ENCODE results near the gene AIP. TPM values are rescaled to one million over a fixed set of nuclear protein-coding genes. Genes with fewer than 3 reads are reported as not detected.
"Not testable (repeated sequence)": the region's sequence is repeated elsewhere in the genome, so short reads cannot be mapped to it uniquely, and the experiment has no call there.

The AIP gene
- total RNA-seq, 4 donors from 2014 or later, result 88.2 to 117 (median 96.0) TPM

GRCh38 chr11:67483831-67484665 lies 1.2 kb downstream of the AIP start:
- Histone ChIP-seq H3K36me3 (peaks cover 0 to 21% (median 9%) of the 10 kb centered on the region in 3 donors), H3K4me1 (peaks cover 0 to 41% (median 21%) of the 10 kb centered on the region in 4 donors), H3K27ac (peak overlapping the region in 3 of 4 donors; percentile 85 to 93 (median 92)), H3K9me3 (no peaks in the 10 kb centered on the region), H3K27me3 (no peaks in the 10 kb centered on the region), H3K4me3 (peak overlapping the region; percentile 33 to 62 (median 54))
- WGBS, 2 donors, result 82 to 88% methylated on average over 16 of the region's 16 CpGs
- no peak for DNase-seq (ENCODE audit: low spot score in 2 of 2)
- TF ChIP-seq POLR2A (IDR thresholded peaks at IDR 0.05) (no peak), EP300 (IDR thresholded peaks at IDR 0.05) (no peak), CTCF (IDR thresholded peaks at IDR 0.05) (no peak)

GRCh38 chr11:67484847-67485311 lies 2.1 kb downstream of the AIP start:
- DNase-seq (ENCODE audit: low spot score in 2 of 2), result no peak
- TF ChIP-seq CTCF (IDR thresholded peaks at IDR 0.05), result no peak
- no peak for TF ChIP-seq EP300 (IDR thresholded peaks at IDR 0.05)
- TF ChIP-seq POLR2A (IDR thresholded peaks at IDR 0.05), result no peak
- H3K4me3 ChIP-seq, result peak overlapping the region in 1 of 4 donors; percentile 18
- H3K27ac ChIP-seq, result peak overlapping the region in 3 of 4 donors; percentile 85 to 93 (median 92)
- 28 to 42% methylated on average over 11 of the region's 11 CpGs for WGBS, 2 donors
- no peaks in the 10 kb centered on the region for H3K27me3 ChIP-seq
- no peaks in the 10 kb centered on the region for H3K9me3 ChIP-seq
- peaks cover 0 to 41% (median 21%) of the 10 kb centered on the region in 4 donors for H3K4me1 ChIP-seq
- peaks cover 0 to 30% (median 9%) of the 10 kb centered on the region in 3 donors for H3K36me3 ChIP-seq

GRCh38 chr11:67485873-67486361 lies 3.1 kb downstream of the AIP start:
- not testable (repeated sequence) for DNase-seq (ENCODE audit: low spot score in 2 of 2); H3K9me3 ChIP-seq; H3K27me3 ChIP-seq; H3K4me3 ChIP-seq
- H3K4me1 ChIP-seq, result peaks cover 0 to 41% (median 21%) of the 10 kb centered on the region in 4 donors
- peaks cover 0 to 40% (median 9%) of the 10 kb centered on the region in 3 donors for H3K36me3 ChIP-seq
- 87 to 89% methylated on average over 7 of the region's 7 CpGs for WGBS, 2 donors
- peak overlapping the region in 3 of 4 donors; percentile 58 to 92 (median 85) for H3K27ac ChIP-seq

- no peaks in the 10 kb centered on the region for H3K27me3 ChIP-seq
- H3K9me3 ChIP-seq, result no peaks in the 10 kb centered on the region
- DNase-seq (ENCODE audit: low spot score in 2 of 2), result no peak
- H3K36me3 ChIP-seq, result peaks cover 0 to 47% (median 9%) of the 10 kb centered on the region in 3 donors
- H3K27ac ChIP-seq, result peak overlapping the region in 2 of 4 donors; percentile 17 to 58
- peaks cover 0 to 48% (median 21%) of the 10 kb centered on the region in 4 donors for H3K4me1 ChIP-seq
- 68 to 86% methylated on average over 10 to 20 of the region's 20 CpGs for WGBS, 2 donors
- TF ChIP-seq POLR2A (IDR thresholded peaks at IDR 0.05) (no peak), EP300 (IDR thresholded peaks at IDR 0.05) (no peak), CTCF (IDR thresholded peaks at IDR 0.05) (no peak)
- no peak overlapping the region for H3K4me3 ChIP-seq
Observed at GRCh38 chr11:67486481-67487195, 3.8 kb downstream of the AIP start.

GRCh38 chr11:67489203-67489884 lies 6.5 kb downstream of the AIP start:
- Histone ChIP-seq H3K9me3 (no peaks in the 10 kb centered on the region), H3K4me3 (no peak overlapping the region), H3K27me3 (no peaks in the 10 kb centered on the region), H3K36me3 (peaks cover 0 to 74% (median 25%) of the 10 kb centered on the region in 3 donors), H3K27ac (peak overlapping the region in 1 of 4 donors; percentile 83), H3K4me1 (peaks cover 0 to 33% (median 12%) of the 10 kb centered on the region in 4 donors)
- 82% methylated on average over 15 to 18 of the region's 25 CpGs for WGBS, 2 donors
- DNase-seq (ENCODE audit: low spot score in 2 of 2), result no peak
- TF ChIP-seq CTCF (IDR thresholded peaks at IDR 0.05), result no peak
